HL-60/S4 treated with retinoic acid at 250 ng/mL for 4 days and 3 days (cell line): ENCODE measurements around the gene HIVEP1.
"Not testable (repeated sequence)": the region's sequence is repeated elsewhere in the genome, so short reads cannot be mapped to it uniquely, and the experiment has no call there.

Experiments
- in situ Hi-C: fragments of 300-500 bp; cut with MboI; formaldehyde crosslinking; loops from 2 replicates; pipeline ENCODE4 v1.7.0; 2022; ENCODE audit warnings: low sequenced_read_pairs

HIVEP1 gene

GRCh38 chr6:12151433-12151820, 139.3 kb downstream of the HIVEP1 start:
- in situ Hi-C loops: no loop called here

- in situ Hi-C loops: no loop called here
Measured at GRCh38 chr6:12152023-12152970, 140.2 kb downstream of the HIVEP1 start.

- in situ Hi-C loops: not testable (repeated sequence)
Measured at GRCh38 chr6:12155769-12156168, 143.7 kb downstream of the HIVEP1 start.

GRCh38 chr6:12158686-12159415, 146.7 kb downstream of the HIVEP1 start:
- in situ Hi-C loops: no loop called here

GRCh38 chr6:12160326-12160725, 148.2 kb downstream of the HIVEP1 start:
- in situ Hi-C loops: no loop called here

- in situ Hi-C loops: no loop called here
Measured at GRCh38 chr6:12162213-12162612, 150.1 kb downstream of the HIVEP1 start.

GRCh38 chr6:12163149-12163548, 151.0 kb downstream of the HIVEP1 start:
- in situ Hi-C loops: no loop called here

- in situ Hi-C loops: no loop called here
Measured at GRCh38 chr6:12163744-12164507, 151.8 kb downstream of the HIVEP1 start.

GRCh38 chr6:12164508-12164770, 152.3 kb downstream of the HIVEP1 start:
- in situ Hi-C loops: no loop called here

GRCh38 chr6:12165297-12165696, 153.2 kb downstream of the HIVEP1 start:
- in situ Hi-C loops: no loop called here

- in situ Hi-C loops: no loop called here
Measured at GRCh38 chr6:12165722-12166280, 153.7 kb downstream of the HIVEP1 start.

- in situ Hi-C loops: no loop called here
Measured at GRCh38 chr6:12169377-12169776, 157.3 kb downstream of the HIVEP1 start.

- in situ Hi-C loops: no loop called here
Measured at GRCh38 chr6:12170351-12171092, 158.4 kb downstream of the HIVEP1 start.

- in situ Hi-C loops: no loop called here
Measured at GRCh38 chr6:12171717-12172116, 159.6 kb downstream of the HIVEP1 start.

GRCh38 chr6:12172572-12172971, 160.5 kb downstream of the HIVEP1 start:
- in situ Hi-C loops: no loop called here

- in situ Hi-C loops: no loop called here
Measured at GRCh38 chr6:12173181-12173580, 161.1 kb downstream of the HIVEP1 start.

- in situ Hi-C loops: no loop called here
Measured at GRCh38 chr6:12173661-12174060, 161.5 kb downstream of the HIVEP1 start.

- in situ Hi-C loops: no loop called here
Measured at GRCh38 chr6:12174878-12175277, 162.8 kb downstream of the HIVEP1 start.

GRCh38 chr6:12175626-12176025, 163.5 kb downstream of the HIVEP1 start:
- in situ Hi-C loops: no loop called here

GRCh38 chr6:12176782-12177181, 164.7 kb downstream of the HIVEP1 start:
- in situ Hi-C loops: not testable (repeated sequence)
